Small intestine (tissue), 7 donors: ENCODE results near the gene GRIK4. TPM values are rescaled to one million over a fixed set of nuclear protein-coding genes. Genes with fewer than 3 reads are reported as not detected.

ENCODE experiments used
- DNase-seq, 2 donors: peaks; one replicate each; pipeline versions ENCODE4 v3.0.0 to v3.0.0-alpha.2; 2013
- FAIRE-seq: peaks from 2 replicates; lab custom pipeline; 2012; peaks lifted over from hg19 to GRCh38; lab: Jason Lieb, UNC
- H3K27ac ChIP-seq, 3 donors: one replicate each; pipeline ENCODE4 v1.5.1; 2013; ENCODE audit warnings: low read length in 2 of 3, mild to moderate bottlenecking in 2 of 3, control low read depth in 1 of 3, inconsistent platforms in 1 of 3, low read depth in 1 of 3, moderate library complexity in 1 of 3
- H3K27me3 ChIP-seq, 3 donors: one replicate each; pipeline ENCODE4 v1.6.1; 2013; ENCODE audit warnings: low read length in 3 of 3, inconsistent platforms in 1 of 3; ENCODE audit not compliant: control insufficient read depth in 3 of 3, insufficient read depth in 3 of 3
- H3K36me3 ChIP-seq, 3 donors: one replicate each; pipeline ENCODE4 v1.6.1; 2013; ENCODE audit warnings: low read length in 3 of 3, inconsistent platforms in 1 of 3, low read depth in 1 of 3, mild to moderate bottlenecking in 1 of 3, moderate library complexity in 1 of 3; ENCODE audit not compliant: control insufficient read depth in 3 of 3, insufficient read depth in 2 of 3
- H3K4me1 ChIP-seq, 3 donors: one replicate each; pipeline ENCODE4 v1.6.1; 2013; ENCODE audit warnings: low read length in 2 of 3, inconsistent platforms in 1 of 3, low read depth in 1 of 3, mild to moderate bottlenecking in 1 of 3, moderate library complexity in 1 of 3; ENCODE audit not compliant: control insufficient read depth in 3 of 3, insufficient read depth in 2 of 3
- H3K4me3 ChIP-seq, 3 donors: one replicate each; pipeline ENCODE4 v1.5.1; 2013; ENCODE audit warnings: low read length in 3 of 3, control low read depth in 1 of 3, inconsistent platforms in 1 of 3, low read depth in 1 of 3, mild to moderate bottlenecking in 1 of 3, moderate library complexity in 1 of 3
- H3K9me3 ChIP-seq, 2 donors: one replicate each; pipeline ENCODE4 v1.6.1; 2013; ENCODE audit warnings: low read depth in 1 of 2, low read length in 1 of 2; ENCODE audit not compliant: control insufficient read depth in 2 of 2, insufficient read depth in 1 of 2
- WGBS, 3 donors: extraction: QIAGEN DNeasy Blood & Tissue Kit; methylation state at CpG; one replicate each; pipeline ENCODE4 v1.1.7; 2013; 5-methylcytosine and 5-hydroxymethylcytosine counted together
- polyA plus RNA-seq, 4 donors: library from polyadenylated mRNA; stranded (reverse) in 3 of 4; unstranded in 1 of 4; fragments of 200-250 nt in 3 of 4; fragments of 120-200 nt in 1 of 4; gene quantifications; one replicate each; pipeline versions ENCODE4 v1.2.1 to v1.2.3, GENCODE V29; 2013
- donor health status: healthy with polysubstance abuse.
- donor health status: control.
- donor health status: control.
- donor health status: Bipolar disorder and iron deficiency.
- donor health status: healthy.

The GRIK4 gene
- polyA plus RNA-seq, 4 donors: 0.15 to 1.4 (median 0.27) TPM; not detected in 1

GRCh38 chr11:120740380-120740779 lies 228.8 kb downstream of the GRIK4 start:
- H3K27me3 ChIP-seq: no peaks in the 10 kb centered on the region
- H3K36me3 ChIP-seq: no peaks in the 10 kb centered on the region
- DNase-seq: no peak
- H3K4me1 ChIP-seq: no peaks in the 10 kb centered on the region
- no peak for FAIRE-seq
- no peak overlapping the region for H3K27ac ChIP-seq
- H3K4me3 ChIP-seq: no peak overlapping the region
- H3K9me3 ChIP-seq: no peaks in the 10 kb centered on the region
- WGBS, 3 donors: 74 to 83% (median 79%) methylated on average over 3 of the region's 3 CpGs

- FAIRE-seq: no peak
- Histone ChIP-seq H3K4me1 (no peaks in the 10 kb centered on the region), H3K4me3 (no peak overlapping the region), H3K9me3 (no peaks in the 10 kb centered on the region), H3K36me3 (no peaks in the 10 kb centered on the region), H3K27me3 (no peaks in the 10 kb centered on the region), H3K27ac (no peak overlapping the region)
- 77 to 88% (median 80%) methylated on average over 14 of the region's 14 CpGs for WGBS, 3 donors
- no peak for DNase-seq
Observed at GRCh38 chr11:120744016-120744994, 232.8 kb downstream of the GRIK4 start.

GRCh38 chr11:120746376-120746775 lies 234.8 kb downstream of the GRIK4 start:
- FAIRE-seq (no peak), DNase-seq (no peak)
- no peak overlapping the region for H3K27ac ChIP-seq
- H3K4me3 ChIP-seq: no peak overlapping the region
- WGBS, 3 donors: 70 to 86% (median 76%) methylated on average over 3 of the region's 3 CpGs
- no peaks in the 10 kb centered on the region for H3K9me3 ChIP-seq
- no peaks in the 10 kb centered on the region for H3K27me3 ChIP-seq
- no peaks in the 10 kb centered on the region for H3K36me3 ChIP-seq
- no peaks in the 10 kb centered on the region for H3K4me1 ChIP-seq

GRCh38 chr11:120746836-120747609 lies 235.5 kb downstream of the GRIK4 start:
- Histone ChIP-seq H3K4me1 (no peaks in the 10 kb centered on the region), H3K36me3 (no peaks in the 10 kb centered on the region), H3K9me3 (no peaks in the 10 kb centered on the region), H3K4me3 (no peak overlapping the region), H3K27ac (no peak overlapping the region), H3K27me3 (no peaks in the 10 kb centered on the region)
- WGBS, 3 donors: 60 to 62% (median 60%) methylated on average over 12 of the region's 12 CpGs
- DNase-seq: no peak
- FAIRE-seq: no peak

GRCh38 chr11:120747850-120748814 lies 236.6 kb downstream of the GRIK4 start:
- Histone ChIP-seq H3K36me3 (no peaks in the 10 kb centered on the region), H3K27ac (no peak overlapping the region), H3K4me1 (no peaks in the 10 kb centered on the region), H3K9me3 (no peaks in the 10 kb centered on the region), H3K27me3 (no peaks in the 10 kb centered on the region), H3K4me3 (no peak overlapping the region)
- DNase-seq: no peak
- FAIRE-seq: no peak
- WGBS, 3 donors: 65 to 83% (median 70%) methylated on average over 12 of the region's 12 CpGs

- no peak overlapping the region for H3K4me3 ChIP-seq
- DNase-seq (no peak), FAIRE-seq (no peak)
- no peaks in the 10 kb centered on the region for H3K36me3 ChIP-seq
- no peaks in the 10 kb centered on the region for H3K9me3 ChIP-seq
- H3K27ac ChIP-seq: no peak overlapping the region
- 79 to 86% (median 81%) methylated on average over 4 of the region's 4 CpGs for WGBS, 3 donors
- no peaks in the 10 kb centered on the region for H3K4me1 ChIP-seq
- H3K27me3 ChIP-seq: no peaks in the 10 kb centered on the region
Observed at GRCh38 chr11:120749395-120749794, 237.8 kb downstream of the GRIK4 start.

GRCh38 chr11:120750647-120751549 lies 239.3 kb downstream of the GRIK4 start:
- FAIRE-seq: no peak
- H3K36me3 ChIP-seq: no peaks in the 10 kb centered on the region
- no peaks in the 10 kb centered on the region for H3K27me3 ChIP-seq
- H3K27ac ChIP-seq: no peak overlapping the region
- DNase-seq: no peak
- no peak overlapping the region for H3K4me3 ChIP-seq
- no peaks in the 10 kb centered on the region for H3K9me3 ChIP-seq
- WGBS, 3 donors: 62 to 68% (median 68%) methylated on average over 12 of the region's 12 CpGs
- no peaks in the 10 kb centered on the region for H3K4me1 ChIP-seq
